SU-DHL-6 (cell line): Measurements from ENCODE around the gene DAO.

Experiments
- H2AFZ ChIP-seq: fragments of 200-600 bp; sonication (generic); 2 replicates; pipeline ENCODE4 v1.6.1; 2014; ENCODE audit warnings: low read depth, mild to moderate bottlenecking, moderate library complexity, mixed read lengths, antibody characterized with exemption, low read length; ENCODE audit not compliant: severe bottlenecking
- H3F3A ChIP-seq: fragments of 200-600 bp; shearing (Covaris generic); 2 replicates; pipeline ENCODE4 v1.6.0; 2016; ENCODE audit warnings: antibody characterized with exemption, mild to moderate bottlenecking; ENCODE audit not compliant: insufficient read depth
- H3K27ac ChIP-seq: fragments of 200-600 bp; sonication (generic); 2 replicates; pipeline ENCODE4 v1.5.1; 2016; ENCODE audit warnings: low read depth, mild to moderate bottlenecking, low read length, moderate library complexity, mixed read lengths
- H3K27me3 ChIP-seq: fragments of 200-600 bp; sonication (generic), shearing (Covaris generic); 2 replicates; pipeline ENCODE4 v1.6.0; 2014; ENCODE audit warnings: mild to moderate bottlenecking, low read length
- H3K36me3 ChIP-seq: fragments of 200-600 bp; sonication (generic); 2 replicates; pipeline ENCODE4 v1.6.1; 2014; ENCODE audit warnings: mild to moderate bottlenecking, low read length, mixed read lengths
- H3K4me2 ChIP-seq: fragments of 300-600, 200-600 bp; shearing (Covaris generic), sonication (generic); 2 replicates; pipeline ENCODE4 v1.6.0; 2014; ENCODE audit warnings: low read length, low read depth, mild to moderate bottlenecking; ENCODE audit not compliant: poor library complexity, severe bottlenecking
- H3K4me3 ChIP-seq: fragments of 200-600 bp; sonication (generic); 2 replicates; pipeline ENCODE4 v1.5.1; 2014; ENCODE audit warnings: antibody characterized with exemption, low read length, mild to moderate bottlenecking, mixed read lengths; ENCODE audit not compliant: insufficient read depth, poor library complexity, severe bottlenecking
- H3K79me2 ChIP-seq: fragments of 200-600 bp; sonication (generic); 2 replicates; pipeline ENCODE4 v1.6.1; 2014; ENCODE audit warnings: mild to moderate bottlenecking, low read length, moderate library complexity; ENCODE audit not compliant: insufficient read depth
- H3K9ac ChIP-seq: fragments of 200-600 bp; sonication (generic); 2 replicates; pipeline ENCODE4 v1.7.0; 2014; ENCODE audit warnings: mild to moderate bottlenecking, low read length
- H3K9me2 ChIP-seq: fragments of 200-600 bp; sonication (generic); replicated peaks from 2 replicates; pipeline ENCODE4 v1.6.1; 2014; ENCODE audit warnings: low read length; ENCODE audit not compliant: insufficient read depth
- H3K9me3 ChIP-seq: fragments of 200-600 bp; sonication (generic); 2 replicates; pipeline ENCODE4 v1.6.1; 2014; ENCODE audit warnings: low read length, mixed read lengths; ENCODE audit not compliant: insufficient read depth
- H4K20me1 ChIP-seq: fragments of 200-600 bp; sonication (generic); 2 replicates; pipeline ENCODE4 v1.6.1; 2014; ENCODE audit warnings: low read depth, mild to moderate bottlenecking, antibody characterized with exemption, low read length, moderate library complexity, mixed read lengths
- EZH2phosphoT487 ChIP-seq: fragments of 200-600 bp; sonication (generic), shearing (Covaris generic); conservative IDR thresholded peaks from 2 replicates; pipeline ENCODE4 v1.6.1; 2018; ENCODE audit warnings: mild to moderate bottlenecking, antibody characterized with exemption, low read length, moderate library complexity, mixed read lengths
- TF ChIP-seq, protein P1 (sequence below): fragments of 200-600 bp; sonication (generic); IDR thresholded peaks from one replicate; pipeline ENCODE4 v1.5.1; 2017; ENCODE audit warnings: antibody characterized with exemption, mild to moderate bottlenecking, low read length, moderate library complexity; ENCODE audit not compliant: insufficient read depth, poor library complexity, severe bottlenecking

The DAO gene

GRCh38 chr12:108879615-108880254 lies at the start of gene DAO:
TSS of gene DAO (plus strand) at chr12:108880092. CDS start at chr12:108885007, 4,915 bp downstream.
- Histone ChIP-seq H4K20me1 (no peaks in the 10 kb centered on the region), H3K27ac (no peak within 1 kb of the TSS), H3F3A (no peaks in the 10 kb centered on the region), H3K9me3 (no peaks in the 10 kb centered on the region), H3K4me2 (no peak within 1 kb of the TSS), H3K27me3 (no peaks in the 10 kb centered on the region), H3K9ac (no peak within 1 kb of the TSS), H2AFZ (no peak within 1 kb of the TSS), H3K79me2 (no peaks in the 10 kb centered on the region), H3K9me2 (no peaks in the 10 kb centered on the region), H3K36me3 (no peaks in the 10 kb centered on the region), H3K4me3 (no peak within 1 kb of the TSS)
- TF ChIP-seq, protein P1, sequence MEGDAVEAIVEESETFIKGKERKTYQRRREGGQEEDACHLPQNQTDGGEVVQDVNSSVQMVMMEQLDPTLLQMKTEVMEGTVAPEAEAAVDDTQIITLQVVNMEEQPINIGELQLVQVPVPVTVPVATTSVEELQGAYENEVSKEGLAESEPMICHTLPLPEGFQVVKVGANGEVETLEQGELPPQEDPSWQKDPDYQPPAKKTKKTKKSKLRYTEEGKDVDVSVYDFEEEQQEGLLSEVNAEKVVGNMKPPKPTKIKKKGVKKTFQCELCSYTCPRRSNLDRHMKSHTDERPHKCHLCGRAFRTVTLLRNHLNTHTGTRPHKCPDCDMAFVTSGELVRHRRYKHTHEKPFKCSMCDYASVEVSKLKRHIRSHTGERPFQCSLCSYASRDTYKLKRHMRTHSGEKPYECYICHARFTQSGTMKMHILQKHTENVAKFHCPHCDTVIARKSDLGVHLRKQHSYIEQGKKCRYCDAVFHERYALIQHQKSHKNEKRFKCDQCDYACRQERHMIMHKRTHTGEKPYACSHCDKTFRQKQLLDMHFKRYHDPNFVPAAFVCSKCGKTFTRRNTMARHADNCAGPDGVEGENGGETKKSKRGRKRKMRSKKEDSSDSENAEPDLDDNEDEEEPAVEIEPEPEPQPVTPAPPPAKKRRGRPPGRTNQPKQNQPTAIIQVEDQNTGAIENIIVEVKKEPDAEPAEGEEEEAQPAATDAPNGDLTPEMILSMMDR = no peak
- TF ChIP-seq EZH2phosphoT487 = no peak

DNA sequence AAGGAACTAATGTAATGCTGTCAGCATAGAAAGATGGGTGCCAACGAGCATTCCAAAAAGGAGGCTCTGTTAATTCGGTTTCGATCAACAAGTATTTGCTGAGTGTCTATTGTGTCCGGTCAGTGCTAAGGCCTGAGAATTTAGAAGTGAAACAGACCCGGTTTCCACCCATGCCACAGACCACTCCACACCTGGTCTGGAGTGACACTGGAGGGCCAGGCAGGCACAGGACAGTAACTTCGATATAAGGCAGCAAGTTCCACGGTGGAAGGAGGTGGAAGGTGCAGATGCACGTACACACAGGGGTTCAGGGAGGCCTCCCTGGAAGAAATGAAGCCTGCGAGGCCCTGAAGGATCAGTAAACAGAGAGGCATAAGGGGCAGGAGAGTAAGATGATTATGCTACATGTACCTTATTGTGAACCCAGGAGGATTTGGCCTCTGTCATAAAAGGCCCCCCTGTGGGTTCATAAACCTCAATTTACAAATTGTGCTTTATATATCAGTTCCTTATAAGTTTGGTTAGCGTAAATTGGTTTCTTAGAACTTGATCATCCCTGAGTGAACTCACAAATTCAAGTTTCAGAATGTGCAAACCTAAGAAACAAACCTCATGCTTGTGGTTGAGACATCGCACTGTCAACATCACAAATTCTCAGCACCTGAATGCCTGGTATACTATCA lies 48.4 kb upstream of the DAO start:
- no peaks in the 10 kb centered on the region for H3K9me2 ChIP-seq
- no peaks in the 10 kb centered on the region for H3K9me3 ChIP-seq
- no peak overlapping the region for H3K4me2 ChIP-seq
- H3K4me3 ChIP-seq = no peak overlapping the region
- no peaks in the 10 kb centered on the region for H4K20me1 ChIP-seq
- H3K36me3 ChIP-seq = no peaks in the 10 kb centered on the region
- TF ChIP-seq EZH2phosphoT487 = no peak
- TF ChIP-seq, protein P1 = no peak
- no peak overlapping the region for H3K9ac ChIP-seq
- no peaks in the 10 kb centered on the region for H3K27me3 ChIP-seq
- no peaks in the 10 kb centered on the region; the same call in 1 of the 2 replicates for H3F3A ChIP-seq
- H3K79me2 ChIP-seq = no peaks in the 10 kb centered on the region
- no peak overlapping the region for H2AFZ ChIP-seq
- H3K27ac ChIP-seq = no peak overlapping the region

DNA sequence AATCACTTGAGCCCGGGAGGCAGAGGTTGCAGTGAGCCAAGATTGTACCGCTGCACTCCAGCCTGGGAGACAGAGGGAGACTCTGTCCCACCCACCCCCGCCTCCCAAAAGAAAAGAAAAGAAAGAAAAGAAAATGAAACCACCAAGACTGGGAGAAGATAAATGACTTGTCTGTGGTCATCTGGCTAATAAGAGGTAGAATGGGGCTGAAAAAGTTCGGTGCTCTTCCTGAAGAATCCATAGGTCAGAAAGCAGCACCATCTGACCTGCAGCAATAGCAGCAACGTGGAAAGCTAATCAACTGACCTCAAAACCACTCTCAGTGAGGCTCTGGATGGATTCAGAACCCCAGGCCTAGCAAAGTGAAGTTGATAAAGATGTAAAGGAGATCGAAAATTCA lies 47.7 kb upstream of the DAO start:
- H3K9me3 ChIP-seq = no peaks in the 10 kb centered on the region
- H3K4me2 ChIP-seq = no peak overlapping the region
- no peak for TF ChIP-seq EZH2phosphoT487
- TF ChIP-seq, protein P1 = no peak
- no peaks in the 10 kb centered on the region for H3K27me3 ChIP-seq
- H3K4me3 ChIP-seq = no peak overlapping the region
- no peaks in the 10 kb centered on the region for H4K20me1 ChIP-seq
- H3K36me3 ChIP-seq = no peaks in the 10 kb centered on the region
- H3K9ac ChIP-seq = no peak overlapping the region
- H3K79me2 ChIP-seq = no peaks in the 10 kb centered on the region
- no peak overlapping the region for H2AFZ ChIP-seq
- H3K27ac ChIP-seq = no peak overlapping the region
- no peaks in the 10 kb centered on the region for H3K9me2 ChIP-seq
- no peaks in the 10 kb centered on the region; the same call in 1 of the 2 replicates for H3F3A ChIP-seq
